Astrocyte of the spinal cord (primary cell): Measurements from ENCODE around the gene DELE1.
A peak's percentile ranks its signal among the peaks of the same experiment; 100 is the strongest.
"Not testable (repeated sequence)": the region's sequence is repeated elsewhere in the genome, so short reads cannot be mapped to it uniquely, and the experiment has no call there.

Experiments used
- DNase-seq: peaks from one replicate; pipeline ENCODE4 v3.0.0; 2011; ENCODE audit warnings: low read depth, low spot score
- H3K4me3 ChIP-seq: 2 replicates; pipeline ENCODE4 v1.5.1; 2011; ENCODE audit warnings: low read depth, mild to moderate bottlenecking, low read length, moderate library complexity
- in situ Hi-C: cut with HindIII; loops from 2 replicates; pipeline ENCODE4 v1.10.0; 2017; ENCODE audit warnings: low sequenced_read_pairs
- TF ChIP-seq, protein P1 (sequence below): IDR thresholded peaks from 2 replicates; pipeline ENCODE4 v1.5.1; 2012; ENCODE audit warnings: low read depth, mild to moderate bottlenecking, low read length, inconsistent platforms

DELE1 gene

DNA sequence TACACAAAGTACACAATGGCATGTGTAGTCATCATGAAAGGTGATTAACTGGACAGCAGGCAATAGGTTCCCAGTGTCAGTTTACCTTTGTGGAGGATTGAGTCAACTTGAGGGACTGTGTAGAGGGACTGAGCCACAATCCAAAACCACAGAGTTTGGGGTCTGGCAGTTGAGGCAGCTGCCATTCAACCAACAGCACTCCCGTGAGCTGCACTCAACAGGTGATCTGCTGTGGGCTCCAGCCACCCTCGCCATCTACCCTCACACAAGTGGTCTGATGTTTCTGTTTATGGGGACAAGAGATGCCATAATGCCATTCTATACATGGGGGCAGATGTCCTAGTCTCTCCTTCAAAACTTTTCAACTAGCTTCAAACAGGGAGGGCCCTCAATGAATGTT, 2.9 kb upstream of the DELE1 start:
- in situ Hi-C loops = no loop called here
- DNase-seq = no peak
- TF ChIP-seq, protein P1, sequence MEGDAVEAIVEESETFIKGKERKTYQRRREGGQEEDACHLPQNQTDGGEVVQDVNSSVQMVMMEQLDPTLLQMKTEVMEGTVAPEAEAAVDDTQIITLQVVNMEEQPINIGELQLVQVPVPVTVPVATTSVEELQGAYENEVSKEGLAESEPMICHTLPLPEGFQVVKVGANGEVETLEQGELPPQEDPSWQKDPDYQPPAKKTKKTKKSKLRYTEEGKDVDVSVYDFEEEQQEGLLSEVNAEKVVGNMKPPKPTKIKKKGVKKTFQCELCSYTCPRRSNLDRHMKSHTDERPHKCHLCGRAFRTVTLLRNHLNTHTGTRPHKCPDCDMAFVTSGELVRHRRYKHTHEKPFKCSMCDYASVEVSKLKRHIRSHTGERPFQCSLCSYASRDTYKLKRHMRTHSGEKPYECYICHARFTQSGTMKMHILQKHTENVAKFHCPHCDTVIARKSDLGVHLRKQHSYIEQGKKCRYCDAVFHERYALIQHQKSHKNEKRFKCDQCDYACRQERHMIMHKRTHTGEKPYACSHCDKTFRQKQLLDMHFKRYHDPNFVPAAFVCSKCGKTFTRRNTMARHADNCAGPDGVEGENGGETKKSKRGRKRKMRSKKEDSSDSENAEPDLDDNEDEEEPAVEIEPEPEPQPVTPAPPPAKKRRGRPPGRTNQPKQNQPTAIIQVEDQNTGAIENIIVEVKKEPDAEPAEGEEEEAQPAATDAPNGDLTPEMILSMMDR = no peak
- no peak overlapping the region for H3K4me3 ChIP-seq

DNA sequence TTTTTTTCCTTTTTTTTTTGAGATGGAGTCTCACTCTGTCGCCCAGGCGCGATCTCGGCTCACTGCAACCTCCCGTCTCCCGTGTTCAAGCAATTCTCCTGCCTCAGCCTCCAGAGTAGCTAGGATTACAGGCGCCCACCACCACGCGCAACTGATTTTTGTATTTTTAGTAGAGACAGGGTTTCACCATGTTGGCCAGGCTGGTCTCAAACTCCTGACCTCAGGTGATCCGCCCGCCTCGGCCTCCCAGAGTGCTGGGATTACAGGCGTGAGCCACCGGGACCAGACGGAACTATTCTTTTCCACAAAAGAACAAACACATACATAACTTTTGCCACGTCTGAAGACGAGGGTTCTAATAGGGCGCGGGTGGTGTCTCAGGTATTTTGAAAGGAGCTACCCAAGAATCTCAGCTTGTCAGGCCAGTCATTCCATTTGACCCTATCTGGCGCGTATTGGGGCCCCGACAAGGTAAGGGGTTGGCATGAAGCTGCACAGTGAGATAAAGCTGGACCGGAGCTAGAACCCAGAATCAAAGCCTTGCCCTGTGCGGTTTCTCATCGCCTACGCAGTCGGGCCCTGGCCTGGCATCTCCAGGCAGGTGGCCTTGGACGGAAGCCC, 734 bp upstream of the DELE1 start:
- in situ Hi-C loops, DNase-seq: not testable (repeated sequence)
- H3K4me3 ChIP-seq = peak overlapping the region; percentile 75

DNA sequence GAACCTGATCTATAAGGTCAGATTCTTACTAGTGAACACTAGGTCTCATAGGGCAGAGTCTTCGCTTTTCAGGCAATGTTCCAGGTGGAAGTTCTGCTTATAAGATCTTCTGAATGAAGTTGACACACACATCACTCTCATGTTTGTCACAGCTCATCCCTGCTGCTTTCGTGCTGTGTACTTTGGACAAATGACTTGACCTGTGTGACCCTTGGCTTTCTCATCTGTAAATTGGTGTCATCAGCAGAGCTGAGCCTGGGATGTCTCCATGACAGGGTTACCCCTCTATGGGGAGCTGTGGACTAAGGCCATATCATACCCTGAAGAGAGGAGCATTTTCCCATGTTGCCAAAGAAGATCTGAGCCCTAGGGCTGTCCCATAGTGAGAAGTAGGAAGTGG, 2.8 kb downstream of the DELE1 start:
- in situ Hi-C loops = no loop called here
- TF ChIP-seq, protein P1 = no peak

DNA sequence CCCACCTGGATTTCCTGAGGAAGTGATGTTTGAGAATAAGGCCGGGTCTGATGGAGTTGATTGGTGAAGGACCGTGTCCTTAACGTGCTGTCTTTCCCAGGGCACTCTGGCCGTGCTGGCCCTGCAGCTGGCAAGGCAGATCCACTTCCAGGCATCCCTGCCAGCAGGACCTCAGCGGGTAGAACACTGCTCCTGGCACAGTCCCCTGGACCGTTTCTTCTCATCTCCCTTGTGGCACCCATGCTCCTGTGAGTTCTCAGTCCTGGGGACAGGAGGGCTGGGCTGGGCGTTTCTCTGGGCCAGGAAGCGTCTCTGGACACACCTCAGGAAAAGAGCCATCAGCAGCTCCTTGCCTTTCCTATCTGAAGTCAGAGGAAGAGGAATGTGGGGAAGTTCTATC, 4.4 kb downstream of the DELE1 start:
- TF ChIP-seq, protein P1 = no peak
- in situ Hi-C loops = no loop called here
- H3K4me3 ChIP-seq = no peak overlapping the region
- no peak for DNase-seq

More for the DNA sequence above, 2.8 kb downstream of the DELE1 start:
- no peak for DNase-seq
- no peak overlapping the region for H3K4me3 ChIP-seq

DNA sequence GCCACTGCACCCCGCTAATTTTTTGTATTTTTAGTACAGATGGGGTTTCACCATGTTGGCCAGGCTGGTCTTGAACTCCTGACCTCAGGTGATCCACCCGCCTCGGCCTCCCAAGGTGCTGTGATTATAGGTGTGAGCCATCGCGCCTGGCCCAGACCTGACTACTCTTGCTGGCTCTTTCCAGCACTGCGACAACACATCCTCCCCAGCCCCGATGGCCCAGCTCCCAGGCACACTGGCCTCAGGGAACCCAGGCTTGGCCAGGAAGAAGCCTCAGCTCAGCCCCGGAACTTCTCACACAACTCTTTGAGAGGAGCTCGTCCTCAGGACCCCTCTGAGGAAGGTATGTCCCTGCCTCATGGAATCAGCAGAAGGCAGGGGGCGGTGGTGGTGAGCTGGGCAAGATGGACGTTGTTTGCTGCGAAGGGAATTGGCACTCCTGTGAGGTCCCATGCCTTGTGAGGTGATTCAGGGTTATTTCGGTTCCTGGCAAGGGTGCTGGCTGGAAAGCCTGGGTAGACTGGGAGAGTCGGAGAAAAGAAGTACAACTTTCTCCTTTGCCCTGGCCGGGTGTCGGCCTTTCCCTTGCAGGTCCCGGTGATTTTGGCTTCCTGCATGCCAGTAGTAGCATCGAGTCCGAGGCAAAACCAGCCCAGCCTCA, 5.9 kb downstream of the DELE1 start:
- DNase-seq = no peak
- no peak overlapping the region for H3K4me3 ChIP-seq
- TF ChIP-seq, protein P1 = no peak
- in situ Hi-C loops = no loop called here

DNA sequence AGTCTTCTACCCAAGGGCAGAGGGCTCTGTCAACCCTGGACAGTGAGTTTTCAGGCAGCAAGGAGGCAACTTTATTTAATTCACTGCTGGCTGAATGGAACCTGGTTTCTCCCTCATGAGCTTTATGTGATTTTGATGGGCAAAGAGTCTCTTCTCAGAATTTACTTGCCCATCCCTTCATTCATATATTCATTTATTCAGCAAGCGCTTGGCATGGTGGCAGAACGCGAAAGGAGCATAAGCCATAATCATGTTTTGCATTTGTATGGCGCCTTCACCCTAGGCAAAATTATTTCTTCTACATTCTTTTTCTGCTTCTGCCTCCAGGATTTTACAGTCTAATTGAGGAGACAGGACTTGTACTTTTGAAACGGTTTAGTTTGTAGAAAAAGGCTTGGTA, 8.0 kb downstream of the DELE1 start:
- in situ Hi-C loops = no loop called here
- DNase-seq = no peak
- no peak overlapping the region for H3K4me3 ChIP-seq
- TF ChIP-seq, protein P1 = no peak

DNA sequence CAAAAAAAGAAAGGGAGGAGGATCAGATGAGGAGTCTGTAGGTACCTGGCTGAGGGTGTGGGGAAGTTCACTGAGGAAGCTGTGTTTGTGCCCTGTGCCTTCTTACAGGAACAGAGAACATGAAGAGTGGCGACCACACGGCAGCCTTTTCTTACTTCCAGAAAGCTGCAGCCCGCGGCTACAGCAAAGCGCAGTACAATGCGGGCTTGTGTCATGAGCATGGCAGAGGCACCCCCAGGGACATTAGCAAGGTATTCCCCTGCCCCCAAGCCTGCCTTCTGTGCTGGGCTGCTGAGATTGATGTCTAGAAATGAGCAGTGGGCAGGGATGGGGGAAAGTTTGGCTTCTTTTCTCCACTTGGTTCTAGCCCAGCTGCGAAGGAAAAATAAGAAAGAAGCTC, 9.5 kb downstream of the DELE1 start:
- TF ChIP-seq, protein P1 = no peak
- no peak overlapping the region for H3K4me3 ChIP-seq
- DNase-seq = no peak
- in situ Hi-C loops = no loop called here
